WTC11 (cell line): ENCODE measurements around the gene ZNF823. TPM values are rescaled to one million over a fixed set of nuclear protein-coding genes. Genes with fewer than 3 reads are reported as not detected.

Source experiments
- ATAC-seq: fragments of 200-7000 bp; cut with Tn5 transposase; 2 replicates; pipeline ENCODE4 v1.10.0; 2021; ENCODE audit warnings: mild to moderate bottlenecking, moderate library complexity
- CTCF ChIA-PET: fragments of 300-600 bp; sonication (Branson Sonifier 250); formaldehyde crosslinking; loops from one replicate; lab custom pipeline; 2021; ENCODE audit warnings: antibody characterized with exemption; lab: Charles Lee
- POLR2A ChIA-PET: fragments of 350-600 bp; sonication (Branson Sonifier 250); formaldehyde crosslinking; loops from one replicate; lab custom pipeline; 2021; ENCODE audit warnings: antibody characterized with exemption; lab: Charles Lee
- DNase-seq: peaks from one replicate; pipeline ENCODE4 v3.0.0; 2021; ENCODE audit warnings: low spot score
- H3K27ac Mint-ChIP-seq: 2 replicates; pipeline ENCODE4 v1.8.0; 2021; ENCODE audit warnings: mixed read lengths
- H3K27me3 Mint-ChIP-seq: 2 replicates; pipeline ENCODE4 v1.8.0; 2021; ENCODE audit warnings: low read depth, mild to moderate bottlenecking, moderate library complexity, mixed read lengths
- H3K36me3 Mint-ChIP-seq: 2 replicates; pipeline ENCODE4 v1.8.0; 2021; ENCODE audit warnings: mixed read lengths
- H3K4me1 Mint-ChIP-seq: 2 replicates; pipeline ENCODE4 v1.8.0; 2022; ENCODE audit warnings: mixed read lengths
- H3K4me3 Mint-ChIP-seq: 2 replicates; pipeline ENCODE4 v1.8.0; 2021; ENCODE audit warnings: mild to moderate bottlenecking, moderate library complexity, mixed read lengths
- H3K9me3 Mint-ChIP-seq: 2 replicates; pipeline ENCODE4 v1.8.0; 2021; ENCODE audit warnings: mixed read lengths
- CBFB ChIP-seq: sonication (generic); formaldehyde crosslinking; IDR thresholded peaks from 2 replicates; pipeline ENCODE4 v1.8.1; 2022; ENCODE audit warnings: mild to moderate bottlenecking, low read depth, missing genetic modification reagents
- EMX1 ChIP-seq: fragments of 250-450 bp; sonication (Bioruptor Pico); IDR thresholded peaks from 2 replicates; pipeline ENCODE4 v1.8.0; 2021; ENCODE audit warnings: mild to moderate bottlenecking
- FOXK1 ChIP-seq: sonication (generic); formaldehyde crosslinking; IDR thresholded peaks from 2 replicates; pipeline ENCODE4 v1.8.0; 2022; ENCODE audit warnings: mild to moderate bottlenecking, moderate library complexity, missing genetic modification reagents
- GTF2I ChIP-seq: fragments of 250-450 bp; sonication (Bioruptor Pico); conservative IDR thresholded peaks from 2 replicates; pipeline ENCODE4 v1.4.0; 2021; ENCODE audit warnings: mild to moderate bottlenecking
- HMGXB4 ChIP-seq: sonication (generic); formaldehyde crosslinking; IDR thresholded peaks from 2 replicates; pipeline ENCODE4 v1.8.1; 2023; ENCODE audit warnings: mild to moderate bottlenecking, moderate library complexity, missing genetic modification reagents
- JAZF1 ChIP-seq: fragments of 250-450 bp; sonication (Bioruptor Pico); IDR thresholded peaks from 2 replicates; pipeline ENCODE4 v1.9.0; 2021; ENCODE audit warnings: moderate library complexity, mild to moderate bottlenecking, inconsistent platforms
- NFE2L1 ChIP-seq: sonication (generic); formaldehyde crosslinking; IDR thresholded peaks from 2 replicates; pipeline ENCODE4 v1.8.1; 2023; ENCODE audit warnings: missing genetic modification reagents
- NFYB ChIP-seq: sonication (generic); formaldehyde crosslinking; conservative IDR thresholded peaks from 2 replicates; pipeline ENCODE4 v1.8.0; 2022; ENCODE audit warnings: low read depth, missing genetic modification reagents
- NR1H2 ChIP-seq: sonication (generic); formaldehyde crosslinking; IDR thresholded peaks from 2 replicates; pipeline ENCODE4 v1.9.0; 2021; ENCODE audit warnings: mild to moderate bottlenecking, moderate library complexity, missing genetic modification reagents
- NR2C2 ChIP-seq: sonication (generic); formaldehyde crosslinking; IDR thresholded peaks from 2 replicates; pipeline ENCODE4 v1.8.0; 2022; ENCODE audit warnings: mild to moderate bottlenecking, missing genetic modification reagents
- PRRX2 ChIP-seq: fragments of 250-450 bp; sonication (Bioruptor Pico); IDR thresholded peaks from 2 replicates; pipeline ENCODE4 v1.8.0; 2021; ENCODE audit warnings: mild to moderate bottlenecking
- SP1 ChIP-seq: sonication (generic); formaldehyde crosslinking; conservative IDR thresholded peaks from 2 replicates; pipeline ENCODE4 v1.8.1; 2022; ENCODE audit warnings: missing genetic modification reagents
- TCF7 ChIP-seq: sonication (generic); formaldehyde crosslinking; IDR thresholded peaks from 2 replicates; pipeline ENCODE4 v1.8.0; 2022; ENCODE audit warnings: mild to moderate bottlenecking, low read depth, missing genetic modification reagents, moderate library complexity
- TEAD1 ChIP-seq: sonication (generic); formaldehyde crosslinking; IDR thresholded peaks from 2 replicates; pipeline ENCODE4 v1.8.0; 2022; ENCODE audit warnings: mild to moderate bottlenecking, missing genetic modification reagents
- ZBTB21 ChIP-seq: sonication (generic); formaldehyde crosslinking; IDR thresholded peaks from 2 replicates; pipeline ENCODE4 v1.8.1; 2023; ENCODE audit warnings: mild to moderate bottlenecking, missing genetic modification reagents, borderline replicate concordance
- ZMAT4 ChIP-seq: fragments of 250-450 bp; sonication (Bioruptor Pico); IDR thresholded peaks from 2 replicates; pipeline ENCODE4 v1.9.0; 2021; ENCODE audit warnings: mild to moderate bottlenecking
- ZNF671 ChIP-seq: fragments of 250-450 bp; sonication (Bioruptor Pico); IDR thresholded peaks from 2 replicates; pipeline ENCODE4 v1.8.0; 2021; ENCODE audit warnings: mild to moderate bottlenecking
- total RNA-seq: library from RNA; stranded (reverse); gene quantifications from 3 replicates; pipeline ENCODE4 v1.2.3, GENCODE V29; 2021
- TF ChIP-seq, protein P1 (sequence below): fragments of 250-450 bp; sonication (Bioruptor Pico); IDR thresholded peaks from 2 replicates; pipeline ENCODE4 v2.1.2; 2022; ENCODE audit warnings: mild to moderate bottlenecking, moderate library complexity
- TF ChIP-seq, protein P2 (sequence below): sonication (generic); formaldehyde crosslinking; conservative IDR thresholded peaks from 2 replicates; pipeline ENCODE4 v1.8.1; 2022; ENCODE audit warnings: mild to moderate bottlenecking, missing genetic modification reagents

Gene ZNF823
- total RNA-seq, 1 experiment from 2014 or later: 5.4 TPM

GRCh38 chr19:11684987-11685675, 53.6 kb downstream of the ZNF823 start:
- ChIA-PET CTCF (no interaction called here), POLR2A (no interaction called here)
- DNase-seq (no peak), ATAC-seq (no peak)
- TF ChIP-seq HMGXB4 (CRISPR knock-in tag): no peak
- TF ChIP-seq FOXK1 (CRISPR knock-in tag): no peak
- TF ChIP-seq ZBTB21 (CRISPR knock-in tag): no peak
- H3K36me3 Mint-ChIP-seq: peaks cover 96% of the 10 kb centered on the region
- peaks cover 5% of the 10 kb centered on the region for H3K27me3 Mint-ChIP-seq
- H3K27ac Mint-ChIP-seq: no peak overlapping the region
- no peaks in the 10 kb centered on the region for H3K4me1 Mint-ChIP-seq
- H3K4me3 Mint-ChIP-seq: no peak overlapping the region
- peaks cover 87% of the 10 kb centered on the region for H3K9me3 Mint-ChIP-seq

DNA sequence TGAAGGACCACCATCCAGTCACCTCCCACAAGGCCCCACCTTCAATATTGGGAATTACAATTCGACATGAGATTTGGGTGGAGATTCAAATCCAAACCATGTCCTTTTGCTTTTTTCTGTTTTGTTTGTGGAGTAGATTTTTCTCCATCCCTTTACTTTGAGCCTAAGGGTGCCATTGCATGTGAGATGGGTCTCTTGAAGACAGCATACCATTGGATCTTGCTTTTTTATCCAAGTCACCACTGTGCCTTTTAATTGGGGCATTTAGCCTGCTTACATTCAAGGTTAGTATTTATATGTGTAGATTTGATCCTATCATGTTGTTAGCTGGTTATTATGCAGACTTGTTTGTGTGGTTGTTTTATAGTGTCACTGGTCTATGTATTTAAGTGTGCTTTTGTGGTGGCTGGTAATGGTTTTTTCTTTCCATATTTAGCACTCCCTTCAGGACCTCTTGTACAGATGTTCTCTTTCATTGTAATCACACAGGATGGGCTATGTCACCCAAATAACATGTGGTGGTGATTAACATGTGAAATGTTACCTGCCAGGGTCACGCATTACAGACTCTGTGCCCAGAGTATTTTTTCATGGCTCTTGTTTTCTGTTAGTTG, 58.0 kb downstream of the ZNF823 start:
- Mint-ChIP-seq H3K9me3 (peaks cover 86% of the 10 kb centered on the region), H3K4me1 (no peaks in the 10 kb centered on the region), H3K27me3 (peaks cover 14% of the 10 kb centered on the region), H3K4me3 (no peak overlapping the region), H3K27ac (no peak overlapping the region), H3K36me3 (peaks cover 96% of the 10 kb centered on the region)
- DNase-seq (no peak), ATAC-seq (no peak)
- no peak for TF ChIP-seq TCF7
- TF ChIP-seq HMGXB4 (CRISPR knock-in tag): no peak
- no peak for TF ChIP-seq EMX1 (CRISPR knock-in tag)
- TF ChIP-seq, protein P1, sequence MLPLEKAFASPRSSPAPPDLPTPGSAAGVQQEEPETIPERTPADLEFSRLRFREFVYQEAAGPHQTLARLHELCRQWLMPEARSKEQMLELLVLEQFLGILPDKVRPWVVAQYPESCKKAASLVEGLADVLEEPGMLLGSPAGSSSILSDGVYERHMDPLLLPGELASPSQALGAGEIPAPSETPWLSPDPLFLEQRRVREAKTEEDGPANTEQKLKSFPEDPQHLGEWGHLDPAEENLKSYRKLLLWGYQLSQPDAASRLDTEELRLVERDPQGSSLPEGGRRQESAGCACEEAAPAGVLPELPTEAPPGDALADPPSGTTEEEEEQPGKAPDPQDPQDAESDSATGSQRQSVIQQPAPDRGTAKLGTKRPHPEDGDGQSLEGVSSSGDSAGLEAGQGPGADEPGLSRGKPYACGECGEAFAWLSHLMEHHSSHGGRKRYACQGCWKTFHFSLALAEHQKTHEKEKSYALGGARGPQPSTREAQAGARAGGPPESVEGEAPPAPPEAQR (CRISPR knock-in tag): no peak
- TF ChIP-seq GTF2I (CRISPR knock-in tag): no peak
- no peak for TF ChIP-seq PRRX2 (CRISPR knock-in tag)
- TF ChIP-seq, protein P2, sequence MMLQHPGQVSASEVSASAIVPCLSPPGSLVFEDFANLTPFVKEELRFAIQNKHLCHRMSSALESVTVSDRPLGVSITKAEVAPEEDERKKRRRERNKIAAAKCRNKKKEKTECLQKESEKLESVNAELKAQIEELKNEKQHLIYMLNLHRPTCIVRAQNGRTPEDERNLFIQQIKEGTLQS (CRISPR knock-in tag): no peak
- TF ChIP-seq NR2C2 (CRISPR knock-in tag): no peak
- TF ChIP-seq NFE2L1 (CRISPR knock-in tag): no peak
- TF ChIP-seq CBFB (CRISPR knock-in tag): no peak
- no peak for TF ChIP-seq SP1
- TF ChIP-seq NR1H2 (CRISPR knock-in tag): no peak
- TF ChIP-seq TEAD1 (CRISPR knock-in tag): no peak
- TF ChIP-seq JAZF1 (CRISPR knock-in tag): no peak
- no peak for TF ChIP-seq ZMAT4
- TF ChIP-seq NFYB (CRISPR knock-in tag): no peak
- no peak for TF ChIP-seq ZNF671
- ChIA-PET POLR2A (no interaction called here), CTCF (no interaction called here)
